ENCODE measurements around the gene RCBTB1.

RCBTB1 gene

GRCh38 chr13:49549289-49549688 lies 36.1 kb downstream of the RCBTB1 start:
- TF ChIP-seq SIN3A (IDR thresholded peaks at IDR 0.05; ENCODE audit: borderline replicate concordance, insufficient read depth, low read length), result no peak
- TF ChIP-seq POLR2AphosphoS5 (IDR thresholded peaks at IDR 0.05; ENCODE audit: low read depth, low read length), result no peak
- TF ChIP-seq FOXP2 (optimal IDR thresholded peaks at IDR 0.05; ENCODE audit: borderline replicate concordance, extremely low read depth, extremely low read length, insufficient read depth), result no peak
- TF ChIP-seq TAF1 (IDR thresholded peaks at IDR 0.05; ENCODE audit: borderline replicate concordance, insufficient read depth, low read length), result no peak
- TF ChIP-seq REST (IDR thresholded peaks at IDR 0.05; ENCODE audit: insufficient read depth in 1 of 2, low read depth in 2 of 2, low read length in 2 of 2), result no peak

DNA sequence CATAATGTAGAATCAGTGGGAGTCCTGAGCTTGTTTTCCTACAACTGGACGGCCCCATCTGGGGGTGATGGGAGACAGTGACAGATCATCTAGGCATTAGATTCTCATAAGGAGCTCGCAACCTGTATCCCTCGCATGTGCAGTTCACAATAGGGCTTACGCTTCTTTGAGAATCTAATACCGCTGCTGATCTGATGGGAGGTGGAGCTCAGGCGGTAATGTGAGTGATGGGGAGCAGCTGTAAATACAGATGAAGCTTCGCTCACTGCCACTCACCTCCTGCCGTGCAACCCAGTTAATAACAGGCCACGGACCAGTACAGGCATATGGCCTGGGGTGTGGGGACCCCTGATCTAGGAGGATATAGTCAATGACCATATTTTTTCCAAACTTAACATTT lies 38.8 kb downstream of the RCBTB1 start:
- TF ChIP-seq TAF1 (IDR thresholded peaks at IDR 0.05; ENCODE audit: borderline replicate concordance, insufficient read depth, low read length) (no peak), SIN3A (IDR thresholded peaks at IDR 0.05; ENCODE audit: borderline replicate concordance, insufficient read depth, low read length) (no peak), REST (IDR thresholded peaks at IDR 0.05; ENCODE audit: insufficient read depth in 1 of 2, low read depth in 2 of 2, low read length in 2 of 2) (no peak), FOXP2 (optimal IDR thresholded peaks at IDR 0.05; ENCODE audit: borderline replicate concordance, extremely low read depth, extremely low read length, insufficient read depth) (no peak)

- TF ChIP-seq REST (IDR thresholded peaks at IDR 0.05; ENCODE audit: insufficient read depth in 1 of 2, low read depth in 2 of 2, low read length in 2 of 2) (no peak), FOXP2 (optimal IDR thresholded peaks at IDR 0.05; ENCODE audit: borderline replicate concordance, extremely low read depth, extremely low read length, insufficient read depth) (no peak), SIN3A (IDR thresholded peaks at IDR 0.05; ENCODE audit: borderline replicate concordance, insufficient read depth, low read length) (no peak), TAF1 (IDR thresholded peaks at IDR 0.05; ENCODE audit: borderline replicate concordance, insufficient read depth, low read length) (no peak), POLR2AphosphoS5 (IDR thresholded peaks at IDR 0.05; ENCODE audit: low read depth, low read length) (no peak)
These were observed 39.7 kb downstream of the RCBTB1 start for GRCh38 chr13:49545661-49546060.

DNA sequence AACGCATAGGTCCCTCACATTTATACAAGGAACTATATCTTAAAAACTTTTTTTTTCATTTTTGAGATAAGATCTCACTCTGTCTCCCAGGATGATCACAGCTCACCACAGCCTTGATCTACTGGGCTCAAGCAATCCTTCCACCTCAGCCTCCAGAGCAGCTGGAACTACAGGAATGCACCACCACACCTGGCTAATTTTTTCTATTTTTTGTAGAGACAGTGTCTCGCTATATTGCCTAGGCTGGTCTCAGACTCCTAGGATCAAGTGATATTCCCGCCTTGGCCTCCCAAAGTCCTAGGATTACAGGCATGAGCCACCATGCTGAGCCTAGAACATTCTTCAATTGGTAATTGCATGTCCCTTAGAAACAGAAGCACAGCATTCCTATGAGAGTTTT lies 41.7 kb downstream of the RCBTB1 start:
- TF ChIP-seq FOXP2 (optimal IDR thresholded peaks at IDR 0.05; ENCODE audit: borderline replicate concordance, extremely low read depth, extremely low read length, insufficient read depth), result no peak
- no peak for TF ChIP-seq POLR2AphosphoS5 (IDR thresholded peaks at IDR 0.05; ENCODE audit: low read depth, low read length)
- TF ChIP-seq REST (IDR thresholded peaks at IDR 0.05; ENCODE audit: insufficient read depth in 1 of 2, low read depth in 2 of 2, low read length in 2 of 2), result no peak
- no peak for TF ChIP-seq TAF1 (IDR thresholded peaks at IDR 0.05; ENCODE audit: borderline replicate concordance, insufficient read depth, low read length)

DNA sequence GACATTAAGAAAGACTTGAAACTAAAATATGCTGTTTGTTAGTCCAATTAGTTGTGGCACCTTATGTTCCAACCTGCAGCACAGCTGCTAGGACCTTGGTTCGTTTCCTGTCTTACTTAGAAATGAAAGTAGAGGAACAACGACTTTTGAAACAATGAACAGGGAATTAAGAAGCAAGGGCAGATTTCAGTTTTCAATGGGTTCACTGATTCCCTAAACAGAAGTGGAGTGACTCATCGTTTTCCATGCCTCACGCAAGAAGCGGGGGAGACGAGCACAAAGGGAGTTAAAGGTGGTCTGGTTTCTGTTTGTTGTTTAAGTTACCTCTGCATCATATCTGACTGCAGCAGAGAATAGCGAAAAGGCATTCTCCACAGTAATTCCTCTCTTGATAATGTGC lies 44.8 kb downstream of the RCBTB1 start:
- no peak for TF ChIP-seq FOXP2 (optimal IDR thresholded peaks at IDR 0.05; ENCODE audit: borderline replicate concordance, extremely low read depth, extremely low read length, insufficient read depth)
- no peak for TF ChIP-seq SIN3A (IDR thresholded peaks at IDR 0.05; ENCODE audit: borderline replicate concordance, insufficient read depth, low read length)
- TF ChIP-seq TAF1 (IDR thresholded peaks at IDR 0.05; ENCODE audit: borderline replicate concordance, insufficient read depth, low read length), result no peak
- TF ChIP-seq REST (IDR thresholded peaks at IDR 0.05; ENCODE audit: insufficient read depth in 1 of 2, low read depth in 2 of 2, low read length in 2 of 2), result no peak
- no peak for TF ChIP-seq POLR2AphosphoS5 (IDR thresholded peaks at IDR 0.05; ENCODE audit: low read depth, low read length)
